Measurements from ENCODE around the gene CPN2. TPM values are rescaled to one million over a fixed set of nuclear protein-coding genes. Genes with fewer than 3 reads are reported as not detected.

CPN2 gene
- total and polyA plus RNA-seq, 4 donors: not detected

DNA sequence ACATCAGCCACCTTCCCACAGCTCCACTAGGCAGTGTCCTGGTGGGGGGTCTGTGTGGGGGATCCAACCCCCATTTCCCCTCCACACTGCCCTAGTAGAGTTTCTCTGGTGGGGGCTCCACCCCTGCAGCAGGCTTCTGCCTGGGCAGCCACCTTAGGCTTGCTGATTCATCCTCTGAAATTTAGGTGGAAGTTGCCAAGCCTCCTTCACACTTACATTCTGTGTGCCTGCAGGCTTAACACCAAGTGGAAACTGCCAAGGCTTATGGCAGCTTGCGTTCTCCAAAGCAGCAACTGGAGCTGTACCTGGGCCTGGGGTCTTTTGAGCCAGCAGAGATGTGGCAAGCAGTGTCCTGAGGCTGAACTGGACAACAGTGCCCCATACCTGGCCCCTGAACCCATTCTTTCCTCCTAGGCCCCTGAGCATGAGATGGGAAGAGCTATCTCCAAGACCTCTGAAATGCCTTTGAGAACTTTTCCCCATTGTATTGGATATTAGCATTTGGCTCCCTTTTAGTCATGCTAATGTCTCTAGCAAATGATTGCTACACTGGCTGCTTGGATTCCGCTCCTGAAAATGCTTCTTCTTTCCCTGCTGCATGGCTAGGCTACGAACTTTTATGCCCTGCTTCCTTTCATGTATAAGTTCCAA is 32.5 kb downstream of the CPN2 start:
- no peaks in the 10 kb centered on the region for H3K36me3 ChIP-seq (ENCODE audit: control insufficient read depth in 4 of 4, insufficient read depth in 4 of 4, low read length in 4 of 4)
- H3K9ac ChIP-seq (ENCODE audit: insufficient read depth in 1 of 2, low read length in 2 of 2): no peak overlapping the region
- H3K9me3 ChIP-seq (ENCODE audit: control insufficient read depth in 4 of 4, insufficient read depth in 3 of 4, low read length in 3 of 4): peaks cover 0 to 10% (median 4%) of the 10 kb centered on the region in 4 donors
- TF ChIP-seq CTCF (IDR thresholded peaks at IDR 0.05; ENCODE audit: control extremely low read depth, extremely low read depth): no peak
- no peak overlapping the region for H3K27ac ChIP-seq (ENCODE audit: low read depth in 1 of 2, low read length in 1 of 2)
- no peak for DNase-seq
- ATAC-seq (ENCODE audit: insufficient read depth, low FRiP score): no peak
- H3K4me1 ChIP-seq (ENCODE audit: control insufficient read depth in 5 of 5, insufficient read depth in 5 of 5, low read length in 5 of 5): peaks cover 0 to 26% (median 6%) of the 10 kb centered on the region in 5 donors
- 97% methylated on average over 3 of the region's 3 CpGs for WGBS, 2 donors
- H3K4me3 ChIP-seq: no peak overlapping the region
- H3K27me3 ChIP-seq (ENCODE audit: control insufficient read depth in 3 of 3, insufficient read depth in 3 of 3, low read length in 2 of 3): no peaks in the 10 kb centered on the region

DNA sequence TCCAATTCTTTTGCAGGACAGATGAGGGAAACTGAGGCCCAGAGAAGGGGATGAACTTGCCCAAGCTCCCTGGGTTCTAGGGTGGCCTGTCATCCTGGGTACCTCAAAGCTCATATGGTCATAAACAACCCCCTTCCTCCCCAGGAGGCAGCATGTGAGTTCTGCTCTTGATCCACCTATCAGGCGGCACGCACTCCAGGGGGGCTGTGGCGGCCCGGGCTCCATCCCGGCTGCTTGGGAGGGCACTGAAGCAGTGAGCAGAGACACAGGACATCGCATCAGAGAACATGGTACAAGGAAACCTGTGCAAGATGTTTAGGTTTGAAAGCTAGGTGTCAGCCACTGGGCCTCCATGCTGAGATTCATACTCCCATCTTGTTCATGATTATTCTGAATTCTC is 34.2 kb downstream of the CPN2 start:
- no peak for ATAC-seq (ENCODE audit: insufficient read depth, low FRiP score)
- Histone ChIP-seq H3K36me3 (ENCODE audit: control insufficient read depth in 4 of 4, insufficient read depth in 4 of 4, low read length in 4 of 4) (no peaks in the 10 kb centered on the region), H3K27me3 (ENCODE audit: control insufficient read depth in 3 of 3, insufficient read depth in 3 of 3, low read length in 2 of 3) (no peaks in the 10 kb centered on the region), H3K4me1 (ENCODE audit: control insufficient read depth in 5 of 5, insufficient read depth in 5 of 5, low read length in 5 of 5) (peaks cover 0 to 41% (median 12%) of the 10 kb centered on the region in 5 donors), H3K9me3 (ENCODE audit: control insufficient read depth in 4 of 4, insufficient read depth in 3 of 4, low read length in 3 of 4) (peaks cover 0 to 13% (median 4%) of the 10 kb centered on the region in 4 donors), H3K9ac (ENCODE audit: insufficient read depth in 1 of 2, low read length in 2 of 2) (no peak overlapping the region), H3K4me3 (no peak overlapping the region), H3K27ac (ENCODE audit: low read depth in 1 of 2, low read length in 1 of 2) (no peak overlapping the region)
- no peak for TF ChIP-seq CTCF (IDR thresholded peaks at IDR 0.05; ENCODE audit: control extremely low read depth, extremely low read depth)
- 92 to 95% methylated on average over 6 of the region's 6 CpGs for WGBS, 2 donors
- DNase-seq: no peak

DNA sequence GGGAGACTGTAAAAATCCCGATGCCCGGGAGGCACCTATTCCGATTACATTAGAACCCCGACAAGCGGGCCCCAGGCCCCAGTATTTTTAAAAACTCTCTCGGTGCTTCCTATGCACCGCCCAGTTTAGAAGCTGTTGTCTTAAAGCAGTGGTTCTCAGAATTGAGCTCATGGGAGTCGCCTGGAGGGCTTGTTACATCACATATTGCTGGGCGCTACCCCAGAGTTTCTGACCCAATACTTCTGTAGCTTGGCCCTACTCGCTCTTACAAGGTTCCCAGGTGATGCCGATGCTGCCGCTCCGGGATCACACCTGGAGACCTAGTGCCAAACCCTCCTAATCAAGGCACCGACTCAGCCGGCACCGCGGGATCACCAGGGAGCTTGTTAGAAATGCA is 35.2 kb downstream of the CPN2 start:
- Histone ChIP-seq H3K4me1 (ENCODE audit: control insufficient read depth in 5 of 5, insufficient read depth in 5 of 5, low read length in 5 of 5) (peaks cover 0 to 50% (median 12%) of the 10 kb centered on the region in 5 donors), H3K9me3 (ENCODE audit: control insufficient read depth in 4 of 4, insufficient read depth in 3 of 4, low read length in 3 of 4) (peaks cover 0 to 13% (median 4%) of the 10 kb centered on the region in 4 donors), H3K27me3 (ENCODE audit: control insufficient read depth in 3 of 3, insufficient read depth in 3 of 3, low read length in 2 of 3) (no peaks in the 10 kb centered on the region), H3K4me3 (no peak overlapping the region), H3K9ac (ENCODE audit: insufficient read depth in 1 of 2, low read length in 2 of 2) (no peak overlapping the region), H3K36me3 (ENCODE audit: control insufficient read depth in 4 of 4, insufficient read depth in 4 of 4, low read length in 4 of 4) (no peaks in the 10 kb centered on the region), H3K27ac (ENCODE audit: low read depth in 1 of 2, low read length in 1 of 2) (no peak overlapping the region)
- WGBS, 2 donors: 25 to 31% methylated on average over 17 of the region's 17 CpGs
- peak in 1 of 3 donors; percentile 49 for DNase-seq
- no peak for ATAC-seq (ENCODE audit: insufficient read depth, low FRiP score)
- no peak for TF ChIP-seq CTCF (IDR thresholded peaks at IDR 0.05; ENCODE audit: control extremely low read depth, extremely low read depth)

Measured in lung (tissue), 12 donors.